SIG-M5 treated with dmso at 0.1 percent for 504 hours (cell line): Measurements from ENCODE around the gene SRSF2.
"Not testable (repeated sequence)": the region's sequence is repeated elsewhere in the genome, so short reads cannot be mapped to it uniquely, and the experiment has no call there.

Experiments
- DNase-seq: peaks from one replicate; lab custom pipeline; 2025; ENCODE audit not compliant: unreplicated experiment; lab: John Stamatoyannopoulos, UW

Gene SRSF2

DNA sequence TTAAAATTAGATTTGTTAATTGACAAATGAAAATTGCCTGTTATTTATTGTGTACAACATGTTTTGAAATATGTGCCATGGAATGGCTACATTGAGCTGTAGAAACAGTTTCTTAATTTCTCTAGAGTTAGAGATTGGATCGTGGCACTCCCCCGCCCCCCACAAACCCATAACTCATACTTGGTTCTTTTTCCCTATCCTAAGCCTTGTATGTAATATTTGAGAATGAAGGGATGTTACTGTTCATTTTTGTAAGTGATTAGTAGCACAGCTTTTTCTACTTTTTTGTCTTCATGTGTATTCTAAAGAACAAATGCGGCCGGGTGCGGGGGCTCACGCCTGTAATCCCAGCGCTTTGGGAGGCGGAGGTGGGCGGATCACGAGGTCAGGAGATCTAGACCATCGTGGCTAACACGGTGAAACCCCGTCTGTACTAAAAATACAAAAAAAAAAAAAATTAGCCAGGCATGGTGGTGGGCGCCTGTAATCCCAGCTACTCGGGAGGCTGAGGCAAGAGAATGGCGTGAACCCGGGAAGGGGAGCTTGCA is 2.5 kb upstream of the SRSF2 start:
- DNase-seq, result not testable (repeated sequence)

DNA sequence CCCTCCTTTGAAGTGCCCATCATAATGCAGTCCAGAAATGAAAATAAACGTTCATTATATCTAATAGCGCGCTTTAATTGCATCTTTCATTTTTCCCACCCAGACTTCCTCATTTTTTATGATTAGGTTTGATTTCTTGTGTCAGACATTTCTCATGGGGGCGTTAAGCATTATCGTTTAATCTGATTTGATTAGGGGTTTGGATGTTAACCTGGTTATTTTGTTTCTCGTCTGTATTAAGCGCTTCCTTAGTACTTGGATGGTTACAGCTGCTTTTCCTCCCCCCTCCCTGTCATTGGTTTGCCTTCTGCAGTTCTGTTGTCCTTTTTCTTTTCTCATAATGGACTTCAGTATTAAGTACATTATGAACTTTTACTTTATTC is 1.3 kb upstream of the SRSF2 start:
- no peak for DNase-seq

DNA sequence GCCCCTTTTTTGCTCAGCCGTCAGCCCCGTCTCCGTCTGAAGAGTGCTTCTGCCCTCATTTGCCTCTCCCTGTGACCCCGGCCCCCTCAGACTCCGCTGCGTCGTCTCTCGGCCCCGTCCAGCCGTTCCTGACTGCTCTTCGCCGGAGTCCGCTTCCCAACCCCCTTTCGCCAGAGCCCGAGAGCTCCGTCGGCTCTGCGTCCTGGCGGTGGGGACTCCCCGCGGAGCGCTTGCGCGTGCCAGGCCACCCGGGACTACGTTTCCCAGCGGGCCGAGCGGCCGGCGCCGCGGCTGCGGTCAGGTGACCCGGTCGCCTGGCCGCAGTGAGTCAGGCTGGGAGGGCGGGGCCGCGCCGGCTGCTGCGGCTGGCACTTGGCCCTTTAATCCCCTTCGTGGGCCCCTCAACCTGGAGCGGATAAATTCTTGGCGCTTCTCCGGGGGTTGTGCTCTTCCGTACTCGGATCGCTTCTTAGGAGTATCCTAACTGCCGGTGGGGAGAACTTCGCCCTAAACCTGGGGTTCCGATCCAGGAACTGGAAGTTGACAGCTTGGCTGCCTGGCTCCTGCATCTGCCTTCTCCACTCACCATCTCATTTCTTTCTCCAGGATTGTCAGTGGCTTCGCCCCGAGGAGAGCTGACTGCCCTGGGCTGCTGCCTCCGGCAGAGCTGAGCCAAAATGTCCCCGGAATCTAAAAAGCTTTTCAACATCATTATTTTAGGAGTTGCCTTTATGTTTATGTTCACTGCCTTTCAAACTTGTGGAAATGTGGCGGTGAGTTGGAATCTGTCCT is 741 bp upstream of the SRSF2 start, which contains the start of gene MFSD11:
Gene MFSD11, plus strand, starts transcription at position 444 of the 792 bp plus-strand sequence. Its CDS starts 234 bp downstream, at position 678.
- DNase-seq, result peak; percentile 94

DNA sequence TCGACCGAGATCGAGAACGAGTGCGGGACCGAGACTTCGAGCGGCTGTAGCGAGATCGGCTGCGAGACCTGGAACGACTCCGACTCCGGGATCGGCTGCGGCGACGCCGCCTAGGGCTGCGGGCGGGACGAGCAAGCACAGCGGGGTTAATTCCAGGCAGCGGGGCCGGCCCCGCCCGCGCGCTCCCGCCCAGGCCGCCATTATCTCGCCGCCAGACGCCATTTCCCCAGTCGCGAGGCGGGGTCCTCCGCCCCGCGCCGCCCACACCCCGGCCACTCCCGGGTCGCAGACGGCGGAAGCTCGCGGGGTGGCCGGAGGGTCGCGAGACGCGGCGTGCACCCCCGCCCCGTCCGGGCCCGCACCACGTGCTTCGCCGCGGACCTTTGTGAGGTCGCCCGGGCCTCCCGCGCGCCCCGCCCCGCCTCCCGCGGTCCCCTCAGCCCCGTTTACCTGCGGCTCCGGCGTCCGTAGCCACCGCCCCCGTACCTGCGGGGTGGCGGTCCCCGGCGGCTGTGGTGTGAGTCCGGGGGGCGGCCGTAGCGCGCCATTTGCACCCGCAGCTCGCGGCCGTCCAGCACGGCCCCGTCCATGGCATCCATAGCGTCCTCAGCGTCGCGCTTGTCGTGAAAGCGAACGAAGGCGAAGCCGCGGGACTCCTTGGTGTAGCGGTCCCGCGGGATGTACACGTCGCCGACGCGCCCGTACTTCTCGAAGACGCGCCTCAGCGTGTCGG is 616 bp downstream of the SRSF2 start:
- DNase-seq, result peak; percentile 48

DNA sequence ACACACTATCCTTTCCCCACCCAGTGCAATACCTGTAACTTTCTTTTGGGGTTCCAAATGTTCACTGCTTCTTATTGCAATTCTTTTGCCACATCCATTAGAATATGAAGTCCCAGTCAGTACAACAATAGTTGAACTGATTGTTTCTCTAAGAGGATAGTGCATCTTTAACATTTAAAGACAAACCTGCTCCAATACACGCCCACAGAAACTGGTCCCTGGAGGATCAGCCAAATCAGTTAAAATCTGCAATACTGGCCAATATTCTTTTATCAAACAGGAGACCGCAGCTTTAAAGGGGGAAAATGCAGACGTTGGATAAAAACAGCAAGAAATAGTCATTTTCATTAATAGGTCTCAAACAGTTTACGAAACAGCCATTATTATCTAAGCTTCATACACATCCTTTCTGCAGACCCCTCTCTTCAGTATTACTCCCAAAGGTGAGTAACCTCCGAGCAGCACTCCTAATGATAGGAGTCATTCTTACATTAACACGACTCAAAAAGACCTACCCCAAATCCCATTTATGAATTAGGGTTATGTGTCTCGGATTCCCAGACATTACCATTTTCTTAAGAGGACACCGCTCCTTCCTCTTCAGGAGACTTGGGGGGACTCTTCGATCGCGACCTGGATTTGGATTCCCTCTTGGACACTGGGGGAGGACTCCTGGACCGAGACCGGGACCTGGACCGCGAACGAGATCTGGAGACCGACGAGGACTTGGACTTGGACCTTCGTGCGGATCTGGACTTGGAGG is 1.4 kb downstream of the SRSF2 start:
- no peak for DNase-seq

DNA sequence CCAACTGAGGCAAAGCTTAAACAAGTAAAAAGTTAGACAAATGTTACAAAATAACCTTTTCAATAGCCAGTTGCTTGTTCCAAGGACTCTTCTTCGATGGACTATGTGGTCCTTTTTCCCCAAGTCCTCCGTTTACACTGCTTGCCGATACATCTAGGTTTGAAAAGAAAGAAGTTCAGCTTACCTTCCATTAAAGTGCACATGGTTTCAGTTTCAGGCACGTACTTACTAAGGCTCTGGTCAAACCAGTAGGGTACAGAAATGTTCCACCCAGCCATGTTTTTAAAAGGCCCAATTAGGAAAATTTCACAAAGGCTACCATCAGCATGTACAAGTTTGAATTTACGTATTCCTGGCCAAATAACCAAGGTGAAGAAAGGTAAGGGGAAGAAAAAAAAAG is 2.1 kb downstream of the SRSF2 start:
- peak; percentile 64 for DNase-seq

DNA sequence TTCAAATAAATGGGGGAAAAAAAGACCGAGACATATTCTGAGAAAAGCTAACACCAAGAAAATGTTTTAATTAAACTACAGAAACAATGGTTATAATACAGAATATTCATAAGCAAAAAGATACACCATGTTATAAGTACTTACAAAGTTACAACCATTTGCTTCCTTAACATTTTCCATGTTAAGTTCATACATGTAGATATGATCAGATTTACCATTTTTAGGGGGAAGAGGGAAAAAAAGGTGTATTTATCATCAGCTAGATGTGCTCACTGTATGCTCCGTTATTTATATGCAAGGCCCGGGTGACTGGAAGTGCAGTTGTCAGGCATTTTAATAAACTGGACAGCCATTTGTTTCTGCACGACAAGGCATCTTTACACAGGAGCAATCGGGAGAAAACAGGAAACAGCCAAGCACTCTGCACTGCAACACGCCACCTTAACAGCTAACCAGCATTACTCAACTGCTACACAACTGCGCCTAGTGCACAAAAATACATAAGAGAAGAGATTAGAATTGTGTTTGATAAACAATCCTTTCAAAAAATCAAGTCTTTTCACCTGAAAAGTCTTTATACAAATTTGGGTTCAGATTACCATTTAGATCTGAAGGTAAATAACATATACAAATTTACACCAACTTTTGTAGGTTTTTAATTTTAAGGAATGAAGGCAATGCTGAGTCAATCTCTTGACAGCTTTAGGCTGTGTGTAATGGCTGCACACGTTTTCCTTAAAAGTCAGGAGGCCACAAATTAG is 2.9 kb downstream of the SRSF2 start:
- DNase-seq, result peak; percentile 85

DNA sequence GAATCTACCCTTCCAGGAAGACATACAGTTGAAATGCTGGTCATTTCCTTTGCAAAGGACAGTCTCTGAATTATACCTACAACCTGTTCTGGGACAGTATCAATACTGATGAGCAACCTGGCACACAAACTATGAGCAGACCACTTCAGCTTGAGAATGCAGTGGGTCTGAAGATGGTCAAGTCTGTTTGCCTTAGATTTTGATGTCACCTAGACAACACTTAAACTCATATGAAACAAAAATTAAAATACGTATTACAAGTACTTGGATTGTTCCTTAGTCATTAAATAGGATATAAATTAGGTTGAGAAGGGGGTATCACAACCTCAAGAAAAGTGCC is 3.5 kb downstream of the SRSF2 start:
- no peak for DNase-seq

DNA sequence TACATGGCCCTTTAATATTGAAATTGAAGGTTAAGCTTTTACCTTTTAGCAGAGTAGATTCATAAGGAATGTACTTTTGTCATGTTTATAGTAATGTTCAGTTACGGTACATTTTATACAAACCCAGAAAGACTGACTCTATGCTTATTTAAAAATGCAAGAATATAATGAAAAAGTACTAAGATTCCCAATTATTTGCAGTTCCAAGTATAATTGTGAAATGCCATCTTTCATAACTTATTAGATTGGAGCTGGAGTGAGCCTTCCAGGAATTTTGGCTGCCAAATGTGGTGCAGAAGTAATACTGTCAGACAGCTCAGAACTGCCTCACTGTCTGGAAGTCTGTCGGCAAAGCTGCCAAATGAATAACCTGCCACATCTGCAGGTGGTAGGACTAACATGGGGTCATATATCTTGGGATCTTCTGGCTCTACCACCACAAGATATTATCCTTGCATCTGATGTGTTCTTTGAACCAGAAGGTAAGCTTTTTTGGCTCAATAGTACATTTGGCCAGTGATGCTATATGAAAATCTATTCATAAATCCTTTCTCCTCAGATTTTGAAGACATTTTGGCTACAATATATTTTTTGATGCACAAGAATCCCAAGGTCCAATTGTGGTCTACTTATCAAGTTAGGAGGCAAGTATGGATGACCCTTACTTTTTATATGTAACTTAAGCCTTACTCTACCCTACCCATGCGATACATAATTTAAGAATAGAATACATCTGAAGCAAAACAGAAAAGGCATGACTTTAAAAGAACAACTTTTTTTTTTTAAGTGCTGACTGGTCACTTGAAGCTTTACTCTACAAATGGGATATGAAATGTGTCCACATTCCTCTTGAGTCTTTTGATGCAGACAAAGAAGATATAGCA is 4.2 kb downstream of the SRSF2 start:
- DNase-seq, result no peak

DNA sequence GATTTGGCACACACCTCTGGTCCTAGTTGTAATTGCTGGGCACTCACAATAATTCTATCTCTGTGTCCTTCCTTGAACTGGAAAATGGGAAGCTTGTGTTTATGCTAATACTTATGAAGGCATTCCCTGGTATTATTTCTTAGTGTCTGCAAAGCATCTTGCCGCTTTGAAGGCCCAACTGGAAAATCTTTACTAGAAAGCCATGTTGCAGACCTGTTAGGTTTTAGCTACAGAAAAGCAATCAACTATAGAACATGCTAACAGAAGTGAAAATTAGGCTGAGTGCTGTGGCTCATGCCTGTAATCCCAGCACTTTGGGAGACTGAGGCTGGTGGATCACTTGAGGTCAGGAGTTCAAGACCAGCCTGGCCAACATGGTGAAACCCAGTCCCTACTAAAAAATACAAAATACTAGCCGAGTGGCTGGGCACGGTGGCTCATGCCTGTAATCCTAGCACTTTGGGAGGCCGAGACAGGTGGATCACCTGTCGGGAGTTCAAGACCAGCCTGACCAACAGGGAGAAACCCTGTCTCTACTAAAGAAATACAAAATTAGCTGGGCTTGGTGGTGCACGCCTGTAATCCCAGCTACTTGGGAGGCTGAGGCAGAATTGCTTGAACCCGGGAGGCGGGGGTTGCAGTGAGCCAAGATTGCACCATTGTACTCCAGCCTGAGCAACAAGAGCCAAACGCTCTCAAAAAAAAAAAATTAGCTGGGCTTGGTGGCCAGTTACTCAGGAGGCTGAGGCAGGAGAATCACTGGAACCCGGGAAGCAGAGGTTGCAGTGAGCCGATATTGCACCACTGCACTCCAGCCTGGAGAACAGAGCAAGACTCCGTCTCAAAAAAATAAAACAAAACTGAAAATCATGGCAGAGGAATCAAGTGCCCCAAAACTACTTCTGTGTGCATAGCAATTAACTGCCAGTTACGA is 5.1 kb downstream of the SRSF2 start:
- not testable (repeated sequence) for DNase-seq

DNA sequence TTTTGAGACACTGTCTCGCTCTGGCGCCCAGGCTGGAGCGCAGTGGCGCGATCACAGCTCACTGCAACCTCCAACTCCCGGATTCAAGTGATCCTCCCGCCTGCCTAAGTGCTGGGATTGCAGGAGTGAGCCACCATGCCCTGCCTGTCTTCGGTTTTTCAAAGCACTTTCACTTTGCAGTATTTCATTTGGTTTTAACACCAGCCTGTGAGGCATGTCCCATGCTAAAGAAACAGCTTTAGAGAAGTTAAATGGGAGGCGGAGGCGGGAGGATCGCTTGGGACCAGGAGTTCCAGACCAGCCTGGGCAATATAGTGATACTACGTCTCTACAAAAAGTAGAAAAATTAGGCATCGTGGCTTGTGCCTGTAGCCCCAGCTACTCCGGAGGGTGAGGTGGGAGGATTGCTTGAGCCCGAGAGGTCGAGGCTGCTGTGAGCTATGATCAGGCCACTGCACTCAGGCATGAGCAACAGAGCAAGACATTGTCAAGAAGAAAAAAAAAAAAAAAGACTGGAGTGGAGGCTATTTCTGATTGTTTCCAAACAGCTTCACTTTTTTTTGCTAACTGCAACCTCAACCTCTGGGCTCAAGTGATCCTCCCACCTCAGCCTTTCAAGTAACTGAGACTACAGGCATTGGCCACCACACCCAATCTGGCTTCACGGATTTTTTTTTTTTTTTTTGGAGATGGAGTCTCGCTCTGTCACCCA is 9.2 kb downstream of the SRSF2 start:
- DNase-seq, result peak; percentile 50

DNA sequence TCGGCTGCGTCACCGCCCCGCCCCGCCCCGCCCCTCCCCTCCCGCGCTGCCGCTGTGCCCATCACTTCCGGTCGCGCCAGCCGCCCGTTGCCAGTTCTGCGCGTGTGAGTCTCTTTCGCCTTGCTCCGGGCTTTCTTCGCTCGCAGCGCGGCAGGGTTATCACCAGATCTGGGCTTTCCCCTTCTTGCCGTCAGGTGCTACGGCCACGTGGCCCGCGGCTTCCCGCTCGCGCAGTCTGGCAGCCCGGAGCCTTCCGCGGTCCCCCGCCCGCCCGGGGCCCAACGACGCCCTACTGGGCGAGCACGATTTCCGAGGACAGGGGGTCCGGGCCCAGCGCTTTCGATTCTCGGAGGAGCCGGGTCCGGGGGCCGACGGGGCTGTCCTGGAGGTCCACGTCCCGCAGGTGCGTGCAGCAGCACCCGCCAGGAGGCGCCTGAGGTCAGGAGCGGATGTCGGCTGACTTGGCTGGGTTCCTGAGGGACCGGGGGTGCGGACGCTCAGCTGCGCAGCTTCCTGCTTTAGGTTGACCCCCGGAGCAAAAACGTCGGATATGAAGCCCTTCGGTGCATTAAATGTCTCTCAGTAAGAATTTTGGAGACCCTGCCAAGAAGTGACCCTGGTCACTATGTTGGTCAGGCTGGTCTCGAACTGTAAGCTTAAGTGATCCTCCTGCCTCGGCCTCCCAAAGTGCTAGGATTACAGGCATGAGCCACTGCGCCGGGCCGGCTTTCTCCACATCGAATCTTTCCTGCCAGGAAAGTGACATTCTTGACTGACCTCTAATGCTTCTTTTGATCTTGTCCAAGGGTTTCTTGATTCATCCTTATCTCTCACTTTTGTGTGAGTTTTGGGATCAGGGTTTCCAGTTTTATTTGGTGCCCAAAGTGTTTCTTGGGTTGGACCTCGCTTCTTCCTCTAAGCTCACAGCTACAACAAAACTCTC is 10.1 kb downstream of the SRSF2 start, which contains the start of gene METTL23:
Gene METTL23, plus strand, starts transcription at position 64 of the 943 bp plus-strand sequence. CDS start 2,872 bp downstream, outside the sequence.
- DNase-seq, result peak; percentile 49

DNA sequence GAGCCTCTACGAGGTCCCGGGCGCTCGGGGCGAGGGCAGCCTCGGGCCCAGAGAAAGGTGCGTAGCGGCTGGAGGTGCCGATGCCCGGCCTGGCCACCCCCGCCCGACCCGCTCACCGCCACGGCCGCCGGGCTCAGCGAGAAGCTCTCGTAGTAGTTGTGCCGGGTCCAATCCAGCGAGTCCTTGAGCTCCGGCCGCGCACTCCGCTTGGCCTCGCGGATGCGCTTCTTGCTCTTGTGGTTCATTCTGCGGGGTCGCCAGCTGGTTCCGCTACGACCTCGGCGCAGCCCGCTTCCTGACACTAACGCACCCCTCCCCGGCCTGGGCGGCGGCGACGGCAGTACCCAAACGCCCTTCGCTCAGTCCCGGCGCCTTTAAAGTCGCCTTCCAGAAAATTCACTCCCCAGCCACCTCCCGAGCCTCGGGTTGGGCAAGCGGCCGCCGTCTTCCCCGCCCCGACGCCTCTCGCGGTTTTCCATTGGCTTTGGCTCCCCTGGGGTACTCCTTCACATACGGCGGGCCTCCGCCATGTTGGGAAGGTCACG is 10.8 kb downstream of the SRSF2 start, which contains the start of gene JMJD6:
Gene JMJD6, minus strand, starts transcription at position 376 of the 545 bp plus-strand sequence. Its CDS starts 131 bp downstream, at position 245.
- DNase-seq, result peak; percentile 96

DNA sequence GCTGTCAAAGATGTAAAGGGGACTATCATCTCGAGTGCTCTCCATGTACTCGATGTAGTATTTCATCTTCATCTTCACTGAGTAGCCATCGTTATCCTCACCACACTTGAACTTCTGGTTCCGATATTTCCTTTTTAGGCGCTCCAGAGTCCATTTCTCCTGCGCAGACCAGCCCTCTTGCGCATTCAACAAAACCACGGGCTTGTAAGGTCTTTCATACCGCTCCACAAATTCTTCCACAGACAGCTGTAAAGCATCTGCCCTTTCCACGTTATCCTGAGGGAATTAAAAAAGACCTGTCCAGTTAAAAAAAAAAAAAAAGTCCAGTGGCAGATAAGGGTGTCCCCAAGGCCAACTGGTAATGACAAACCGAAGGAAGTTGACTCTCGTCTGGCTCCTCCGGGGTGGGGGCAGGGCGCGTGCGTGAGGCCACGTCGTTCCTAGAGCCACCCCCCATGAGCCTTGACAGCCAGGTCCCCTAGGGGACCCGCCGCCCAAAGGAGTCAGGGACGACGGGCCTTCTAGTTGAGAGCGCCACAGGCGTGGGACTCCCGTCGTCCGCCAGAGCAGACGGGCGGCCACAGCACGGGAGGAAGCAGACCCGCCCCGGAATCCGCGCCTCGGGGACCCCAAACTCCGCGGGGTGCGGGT is 11.4 kb downstream of the SRSF2 start:
- DNase-seq, result peak; percentile 57

DNA sequence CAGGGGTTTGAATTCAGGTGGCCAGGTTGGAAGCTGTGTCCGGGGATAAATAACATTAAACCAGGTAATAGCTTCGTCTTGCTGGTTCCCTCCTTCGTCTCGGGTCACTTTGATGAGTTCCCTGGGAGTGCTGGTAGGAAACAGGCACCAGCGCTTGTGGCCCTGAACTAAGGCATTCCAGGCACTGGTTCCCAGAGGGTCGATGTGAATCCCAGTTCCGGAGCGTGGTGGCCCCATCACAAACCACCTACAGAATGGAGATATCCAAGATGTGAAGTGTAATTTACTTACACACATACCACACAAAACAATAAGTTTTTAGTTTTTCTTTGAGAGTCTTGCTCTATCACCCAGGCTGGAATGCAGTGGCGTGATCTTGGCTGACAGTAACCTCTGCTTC is 13.3 kb downstream of the SRSF2 start:
- DNase-seq, result no peak

DNA sequence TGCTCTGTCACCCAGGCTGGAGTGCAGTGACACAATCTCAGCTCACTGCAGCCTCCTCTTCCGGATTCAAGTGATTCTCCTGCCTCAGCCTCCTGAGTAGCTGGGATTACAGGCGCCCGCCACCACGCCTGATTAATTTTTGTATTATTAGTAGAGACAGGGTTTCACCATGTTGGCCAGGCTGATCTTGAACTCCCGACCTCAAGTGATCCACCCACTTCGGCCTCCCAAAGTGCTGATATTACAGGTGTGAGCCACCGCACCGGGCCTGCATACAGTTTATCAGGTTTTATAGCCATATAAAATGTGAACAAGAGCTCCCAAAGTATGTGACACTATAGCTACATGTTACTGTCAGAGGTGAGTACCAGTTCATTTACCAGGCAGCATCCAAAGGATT is 14.2 kb downstream of the SRSF2 start:
- not testable (repeated sequence) for DNase-seq
